Cortex of kidney (tissue), 1 donor: Measurements from ENCODE around the gene TAS2R60.
"Not testable (repeated sequence)": the region's sequence is repeated elsewhere in the genome, so short reads cannot be mapped to it uniquely, and the experiment has no call there.

Experiments
- DNase-seq: peaks from one replicate; lab custom pipeline; 2025; lab: John Stamatoyannopoulos, UW

The TAS2R60 gene

GRCh38 chr7:143443153-143443552, at the start of gene TAS2R60:
TSS of gene TAS2R60 (plus strand) at chr7:143443453. CDS start at chr7:143443453, 0 bp downstream.
- no peak for DNase-seq

GRCh38 chr7:143394068-143394467, 49.2 kb upstream of the TAS2R60 start:
- no peak for DNase-seq

GRCh38 chr7:143394777-143395176, 48.5 kb upstream of the TAS2R60 start:
- DNase-seq = no peak

GRCh38 chr7:143395187-143396149, 47.8 kb upstream of the TAS2R60 start:
- no peak for DNase-seq

- no peak for DNase-seq
Measured at GRCh38 chr7:143396182-143396581, 47.1 kb upstream of the TAS2R60 start.

- no peak for DNase-seq
Measured at GRCh38 chr7:143396625-143397556, 46.4 kb upstream of the TAS2R60 start.

GRCh38 chr7:143397710-143398530, 45.3 kb upstream of the TAS2R60 start:
- no peak for DNase-seq

GRCh38 chr7:143398616-143399015, 44.6 kb upstream of the TAS2R60 start:
- DNase-seq = no peak

- no peak for DNase-seq
Measured at GRCh38 chr7:143399151-143399550, 44.1 kb upstream of the TAS2R60 start.

GRCh38 chr7:143399642-143400041, 43.6 kb upstream of the TAS2R60 start:
- DNase-seq = no peak

GRCh38 chr7:143401265-143401664, 42.0 kb upstream of the TAS2R60 start:
- no peak for DNase-seq

GRCh38 chr7:143402233-143402632, 41.0 kb upstream of the TAS2R60 start:
- DNase-seq = not testable (repeated sequence)

GRCh38 chr7:143405173-143406001, 37.9 kb upstream of the TAS2R60 start:
- no peak for DNase-seq

GRCh38 chr7:143406002-143406357, 37.3 kb upstream of the TAS2R60 start:
- DNase-seq = no peak

GRCh38 chr7:143407287-143408251, 35.7 kb upstream of the TAS2R60 start:
- no peak for DNase-seq

GRCh38 chr7:143408252-143408685, 35.0 kb upstream of the TAS2R60 start:
- no peak for DNase-seq

- DNase-seq = no peak
Measured at GRCh38 chr7:143408686-143409561, 34.3 kb upstream of the TAS2R60 start, which contains the start of gene EPHA1. TSS of gene EPHA1 (minus strand) at chr7:143408856. CDS start at chr7:143408805, 51 bp downstream.

- DNase-seq = no peak
Measured at GRCh38 chr7:143410521-143411004, 32.7 kb upstream of the TAS2R60 start.
